ENCODE data around the gene RAB4B.
"Not testable (repeated sequence)": the region's sequence is repeated elsewhere in the genome, so short reads cannot be mapped to it uniquely, and the experiment has no call there.

The RAB4B gene

GRCh38 chr19:40808497-40808896 is 30.4 kb downstream of the RAB4B start:
- no peak for TF ChIP-seq ZFX (IDR thresholded peaks at IDR 0.05)
- TF ChIP-seq, protein P1, sequence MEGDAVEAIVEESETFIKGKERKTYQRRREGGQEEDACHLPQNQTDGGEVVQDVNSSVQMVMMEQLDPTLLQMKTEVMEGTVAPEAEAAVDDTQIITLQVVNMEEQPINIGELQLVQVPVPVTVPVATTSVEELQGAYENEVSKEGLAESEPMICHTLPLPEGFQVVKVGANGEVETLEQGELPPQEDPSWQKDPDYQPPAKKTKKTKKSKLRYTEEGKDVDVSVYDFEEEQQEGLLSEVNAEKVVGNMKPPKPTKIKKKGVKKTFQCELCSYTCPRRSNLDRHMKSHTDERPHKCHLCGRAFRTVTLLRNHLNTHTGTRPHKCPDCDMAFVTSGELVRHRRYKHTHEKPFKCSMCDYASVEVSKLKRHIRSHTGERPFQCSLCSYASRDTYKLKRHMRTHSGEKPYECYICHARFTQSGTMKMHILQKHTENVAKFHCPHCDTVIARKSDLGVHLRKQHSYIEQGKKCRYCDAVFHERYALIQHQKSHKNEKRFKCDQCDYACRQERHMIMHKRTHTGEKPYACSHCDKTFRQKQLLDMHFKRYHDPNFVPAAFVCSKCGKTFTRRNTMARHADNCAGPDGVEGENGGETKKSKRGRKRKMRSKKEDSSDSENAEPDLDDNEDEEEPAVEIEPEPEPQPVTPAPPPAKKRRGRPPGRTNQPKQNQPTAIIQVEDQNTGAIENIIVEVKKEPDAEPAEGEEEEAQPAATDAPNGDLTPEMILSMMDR (conservative IDR thresholded peaks at IDR 0.05) = no peak
- H3K27ac ChIP-seq = no peak overlapping the region

GRCh38 chr19:40809358-40810086 is 31.5 kb downstream of the RAB4B start:
- no peak overlapping the region for H3K27ac ChIP-seq
- TF ChIP-seq, protein P1 (conservative IDR thresholded peaks at IDR 0.05) = no peak
- TF ChIP-seq ZFX (IDR thresholded peaks at IDR 0.05) = no peak

- TF ChIP-seq, protein P1 (conservative IDR thresholded peaks at IDR 0.05) = no peak
- TF ChIP-seq ZFX (IDR thresholded peaks at IDR 0.05) = no peak
- H3K27ac ChIP-seq = no peak overlapping the region
These were observed 32.1 kb downstream of the RAB4B start for GRCh38 chr19:40810160-40810559.

DNA sequence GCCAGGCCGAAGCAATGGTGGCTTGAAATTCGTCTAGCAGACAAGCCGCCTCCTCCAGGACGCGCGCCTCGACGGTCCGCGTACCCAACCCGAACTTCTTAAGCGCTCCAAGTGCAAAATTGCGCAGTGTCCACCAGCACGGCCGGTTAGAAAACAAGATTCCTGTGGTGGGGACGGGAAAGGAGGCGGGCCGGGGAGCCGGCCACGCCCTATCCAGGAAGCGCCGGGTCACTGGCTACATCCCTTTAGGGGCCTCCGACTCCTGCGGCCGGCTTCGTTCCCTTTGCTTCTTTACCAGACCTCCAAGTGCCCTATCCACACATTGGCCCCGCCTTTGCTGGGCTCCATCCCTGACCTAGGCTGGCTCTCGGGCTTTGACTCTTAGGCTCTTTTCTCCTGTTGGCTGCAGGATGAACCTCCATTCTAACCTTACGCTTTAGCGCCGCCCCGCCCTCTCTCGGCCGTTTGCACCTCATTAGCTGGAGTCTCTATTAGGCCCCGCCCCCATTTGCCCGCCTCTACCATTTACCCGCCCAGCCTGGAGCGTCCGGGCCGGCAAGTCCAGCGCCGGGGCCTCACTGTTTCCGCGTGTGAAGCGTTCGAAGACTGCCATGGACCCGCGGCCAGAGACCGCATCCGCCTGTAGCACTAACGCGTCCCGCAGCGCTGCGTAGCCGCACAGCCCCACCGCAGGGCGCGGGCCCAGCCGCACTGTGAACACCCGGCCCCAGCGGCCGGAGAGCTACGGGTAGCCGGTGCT is 32.8 kb downstream of the RAB4B start:
- not testable (repeated sequence) for H3K27ac ChIP-seq

- TF ChIP-seq ZFX (IDR thresholded peaks at IDR 0.05) = no peak
- TF ChIP-seq, protein P1 (conservative IDR thresholded peaks at IDR 0.05) = no peak
- no peak overlapping the region for H3K27ac ChIP-seq
These were observed 33.7 kb downstream of the RAB4B start for GRCh38 chr19:40811478-40812341.

DNA sequence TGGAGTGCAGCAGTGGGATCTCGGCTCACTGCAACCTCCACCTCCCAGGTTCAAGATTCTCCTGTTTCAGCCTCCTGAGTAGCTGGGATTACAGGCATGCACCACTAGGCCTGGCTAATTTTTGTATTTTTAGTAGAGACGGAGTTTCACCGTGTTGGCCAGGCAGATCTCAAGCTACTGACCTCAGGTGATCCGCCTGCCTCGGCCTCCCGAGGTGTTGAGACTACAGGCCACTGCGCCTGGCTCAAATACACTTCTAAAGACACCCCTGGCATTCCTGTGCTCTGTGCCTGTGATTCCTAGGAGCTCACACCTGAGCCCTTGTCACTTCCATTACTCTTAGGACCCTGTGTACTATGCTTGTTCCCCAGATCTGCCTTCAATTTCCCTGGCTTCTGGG is 34.5 kb downstream of the RAB4B start:
- H3K27ac ChIP-seq = not testable (repeated sequence)

DNA sequence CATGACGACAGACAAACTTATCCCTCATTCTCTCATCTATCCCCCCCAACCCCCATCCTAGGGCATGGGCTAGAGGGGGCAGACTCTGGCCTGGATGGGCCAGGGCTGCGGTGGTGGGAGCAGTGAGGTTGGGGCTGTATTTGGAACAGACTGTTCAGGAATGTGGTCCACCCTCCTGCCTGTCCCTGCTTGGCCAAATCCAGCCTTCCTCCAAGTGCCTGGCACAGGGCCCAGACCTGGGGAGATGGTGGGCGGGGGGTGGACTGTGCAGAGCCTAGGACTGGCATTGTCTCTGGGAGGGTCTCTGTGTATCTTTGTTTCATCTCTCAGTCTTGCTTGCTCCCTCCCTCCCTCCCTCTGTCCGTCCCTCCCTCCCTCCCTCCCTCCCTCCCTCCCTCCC is 35.1 kb downstream of the RAB4B start:
- no peak overlapping the region for H3K27ac ChIP-seq
- no peak for TF ChIP-seq ZFX (IDR thresholded peaks at IDR 0.05)
- TF ChIP-seq, protein P1 (conservative IDR thresholded peaks at IDR 0.05) = no peak

GRCh38 chr19:40815223-40815622 is 37.2 kb downstream of the RAB4B start:
- no peak overlapping the region for H3K27ac ChIP-seq

GRCh38 chr19:40818480-40819399 is 40.7 kb downstream of the RAB4B start:
- H3K27ac ChIP-seq = not testable (repeated sequence)

More at GRCh38 chr19:40815223-40815622, 37.2 kb downstream of the RAB4B start:
- TF ChIP-seq ZFX (IDR thresholded peaks at IDR 0.05) = no peak
- TF ChIP-seq, protein P1 (conservative IDR thresholded peaks at IDR 0.05) = no peak
